WERI-Rb-1 (cell line): ENCODE measurements around the gene DNAH8.
"Not testable (repeated sequence)": the region's sequence is repeated elsewhere in the genome, so short reads cannot be mapped to it uniquely, and the experiment has no call there.

Experiments
- DNase-seq: peaks from one replicate; pipeline ENCODE4 v3.0.0-alpha.2; 2020
- H3K27ac ChIP-seq: fragments of 250-450 bp; sonication (Bioruptor Pico); 2 replicates; pipeline ENCODE4 v1.5.1; 2020; ENCODE audit warnings: mild to moderate bottlenecking, moderate library complexity
- H3K27me3 ChIP-seq: fragments of 250-450 bp; sonication (Bioruptor Pico); 2 replicates; pipeline ENCODE4 v1.5.1; 2021; ENCODE audit warnings: mild to moderate bottlenecking, low read depth, moderate library complexity; ENCODE audit not compliant: insufficient read depth, severe bottlenecking
- H3K36me3 ChIP-seq: fragments of 250-450 bp; sonication (Bioruptor Pico); 2 replicates; pipeline ENCODE4 v1.5.1; 2020; ENCODE audit warnings: mild to moderate bottlenecking, moderate library complexity
- H3K4me3 ChIP-seq: 2 replicates; pipeline ENCODE4 v1.5.1; 2011; ENCODE audit warnings: low read depth, mild to moderate bottlenecking, control low read depth, low read length
- H3K9me3 ChIP-seq: fragments of 250-450 bp; sonication (Bioruptor Pico); 2 replicates; pipeline ENCODE4 v1.5.1; 2021; ENCODE audit warnings: mild to moderate bottlenecking, moderate library complexity; ENCODE audit not compliant: severe bottlenecking
- CTCF ChIP-seq: IDR thresholded peaks from 2 replicates; pipeline ENCODE4 v1.5.1; 2011; ENCODE audit warnings: low read depth, mild to moderate bottlenecking, control low read depth, inconsistent platforms, low read length

The DNAH8 gene

GRCh38 chr6:38784506-38785235, 69.6 kb downstream of the DNAH8 start:
- no peak overlapping the region for H3K27ac ChIP-seq
- H3K27me3 ChIP-seq, result no peaks in the 10 kb centered on the region
- no peaks in the 10 kb centered on the region for H3K36me3 ChIP-seq
- no peaks in the 10 kb centered on the region for H3K9me3 ChIP-seq
- no peak for DNase-seq
- no peak for TF ChIP-seq CTCF
- H3K4me3 ChIP-seq, result no peak overlapping the region

- no peaks in the 10 kb centered on the region for H3K9me3 ChIP-seq
- no peak for TF ChIP-seq CTCF
- H3K27ac ChIP-seq, result no peak overlapping the region
- no peaks in the 10 kb centered on the region for H3K36me3 ChIP-seq
- H3K27me3 ChIP-seq, result no peaks in the 10 kb centered on the region
- H3K4me3 ChIP-seq, result no peak overlapping the region
- DNase-seq, result no peak
Observed at GRCh38 chr6:38786486-38786885, 71.4 kb downstream of the DNAH8 start.

GRCh38 chr6:38789256-38789655, 74.1 kb downstream of the DNAH8 start:
- H3K27me3 ChIP-seq, result no peaks in the 10 kb centered on the region
- no peak for TF ChIP-seq CTCF
- H3K9me3 ChIP-seq, result no peaks in the 10 kb centered on the region
- no peak for DNase-seq
- H3K27ac ChIP-seq, result no peak overlapping the region
- no peaks in the 10 kb centered on the region for H3K36me3 ChIP-seq
- no peak overlapping the region for H3K4me3 ChIP-seq

DNA sequence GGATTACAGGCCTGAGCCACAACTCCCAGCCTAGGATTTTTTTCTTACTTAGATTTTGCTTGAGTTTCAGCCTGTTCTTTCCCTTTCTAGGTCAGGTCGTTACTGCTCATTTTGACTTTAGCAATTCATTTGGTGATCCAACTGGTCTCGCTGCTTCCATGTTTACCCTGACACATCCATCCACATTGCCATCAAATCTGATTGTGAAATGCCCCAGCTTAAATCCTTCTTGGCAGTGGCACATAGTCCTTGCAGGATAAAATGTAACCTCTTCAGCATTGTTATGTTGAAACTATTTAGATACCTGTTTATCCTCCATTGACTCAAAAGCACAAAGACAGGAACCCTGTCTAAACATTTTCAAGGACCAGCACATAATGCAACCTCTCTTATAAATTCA, 77.2 kb downstream of the DNAH8 start:
- Histone ChIP-seq H3K27ac (no peak overlapping the region), H3K36me3 (no peaks in the 10 kb centered on the region), H3K4me3 (no peak overlapping the region), H3K9me3 (no peaks in the 10 kb centered on the region), H3K27me3 (no peaks in the 10 kb centered on the region)
- DNase-seq, result no peak
- no peak for TF ChIP-seq CTCF

- TF ChIP-seq CTCF, result no peak
- Histone ChIP-seq H3K4me3 (no peak overlapping the region), H3K36me3 (no peaks in the 10 kb centered on the region), H3K9me3 (no peaks in the 10 kb centered on the region), H3K27me3 (no peaks in the 10 kb centered on the region), H3K27ac (no peak overlapping the region)
- no peak for DNase-seq
Observed at GRCh38 chr6:38794682-38795081, 79.6 kb downstream of the DNAH8 start.

DNA sequence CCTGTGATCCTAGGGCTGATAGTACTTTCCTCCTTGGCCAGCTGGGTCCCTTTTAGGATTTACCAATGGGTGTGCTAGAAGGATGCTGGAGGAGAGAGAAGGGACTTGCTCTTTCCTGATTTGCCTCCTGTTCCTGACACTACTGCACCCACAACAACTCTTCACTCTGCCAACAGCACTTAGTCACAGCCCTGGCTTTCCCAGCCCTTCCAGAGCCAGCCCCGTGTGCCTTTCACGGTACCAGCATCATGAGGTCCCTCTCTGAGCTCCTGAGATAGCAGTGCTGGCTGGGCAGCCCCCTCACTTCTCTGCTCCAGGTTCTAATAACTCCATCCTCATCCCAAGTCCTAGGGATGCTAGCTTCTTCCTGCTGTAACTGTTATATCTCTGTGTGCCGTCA, 80.9 kb downstream of the DNAH8 start:
- Histone ChIP-seq H3K9me3 (no peaks in the 10 kb centered on the region), H3K27me3 (no peaks in the 10 kb centered on the region), H3K27ac (no peak overlapping the region), H3K36me3 (no peaks in the 10 kb centered on the region), H3K4me3 (no peak overlapping the region)
- DNase-seq, result no peak
- TF ChIP-seq CTCF, result no peak

- DNase-seq, H3K27me3 ChIP-seq, H3K4me3 ChIP-seq, H3K36me3 ChIP-seq, H3K9me3 ChIP-seq, H3K27ac ChIP-seq: not testable (repeated sequence)
Observed at GRCh38 chr6:38796437-38796836, 81.3 kb downstream of the DNAH8 start.
